CD4-positive, CD25-positive, alpha-beta regulatory T cell (primary cell): ENCODE data around the gene PLIN4. TPM values are rescaled to one million over a fixed set of nuclear protein-coding genes. Genes with fewer than 3 reads are reported as not detected.
"Not testable (repeated sequence)": the region's sequence is repeated elsewhere in the genome, so short reads cannot be mapped to it uniquely, and the experiment has no call there.

Experiments used
- ATAC-seq, 2 donors: fragments of 150-1000 bp; cut with Tn5 transposase; one replicate each; pipeline ENCODE4 v1.10.0; 2021; ENCODE audit warnings: low read depth in 2 of 2, moderate number of reproducible peaks in 2 of 2, moderate library complexity in 1 of 2
- DNase-seq, 3 donors: peaks; one replicate each; pipeline versions ENCODE4 v3.0.0 to v3.0.0-alpha.2; 2012 to 2022; ENCODE audit warnings: mixed read lengths in 1 of 3
- H3K27ac ChIP-seq: one replicate; pipeline ENCODE4 v1.7.0; 2013; ENCODE audit warnings: mild to moderate bottlenecking, low read length; ENCODE audit not compliant: insufficient read depth, poor library complexity, severe bottlenecking
- H3K27me3 ChIP-seq: one replicate; pipeline ENCODE4 v1.7.0; 2013; ENCODE audit warnings: low read length; ENCODE audit not compliant: control insufficient read depth, insufficient read depth
- H3K36me3 ChIP-seq: one replicate; pipeline ENCODE4 v1.7.0; 2013; ENCODE audit warnings: mild to moderate bottlenecking, low read length, moderate library complexity; ENCODE audit not compliant: control insufficient read depth, insufficient read depth
- H3K4me1 ChIP-seq: 2 replicates; pipeline ENCODE4 v1.7.0; 2013; ENCODE audit warnings: mild to moderate bottlenecking, low read length; ENCODE audit not compliant: insufficient read depth, control insufficient read depth, poor library complexity, severe bottlenecking
- H3K4me3 ChIP-seq: one replicate; pipeline ENCODE4 v1.7.0; 2013; ENCODE audit warnings: low read depth, mild to moderate bottlenecking, low read length, moderate library complexity
- H3K9me3 ChIP-seq, 2 experiments: 1 replicate in 1 of 2; 2 replicates in 1 of 2; pipeline ENCODE4 v1.7.0; 2013; ENCODE audit warnings: low read length in 2 of 2, mild to moderate bottlenecking in 1 of 2, moderate library complexity in 1 of 2; ENCODE audit not compliant: control insufficient read depth in 2 of 2
- H3K27ac Mint-ChIP-seq, 3 donors: one replicate each; pipeline ENCODE4 v1.8.0; 2020 to 2022; ENCODE audit warnings: mild to moderate bottlenecking in 3 of 3, mixed read lengths in 3 of 3, moderate library complexity in 2 of 3
- H3K27me3 Mint-ChIP-seq: one replicate; pipeline ENCODE4 v1.8.0; 2022; ENCODE audit warnings: mild to moderate bottlenecking, mixed read lengths
- H3K36me3 Mint-ChIP-seq: one replicate; pipeline ENCODE4 v1.8.0; 2020; ENCODE audit warnings: mixed read lengths
- H3K4me1 Mint-ChIP-seq, 4 donors: one replicate each; pipeline ENCODE4 v1.8.0; 2020 to 2022; ENCODE audit warnings: mixed read lengths in 4 of 4, mild to moderate bottlenecking in 1 of 4
- H3K4me3 Mint-ChIP-seq, 4 donors: one replicate each; pipeline ENCODE4 v1.8.0; 2020 to 2022; ENCODE audit warnings: mild to moderate bottlenecking in 4 of 4, mixed read lengths in 4 of 4, moderate library complexity in 3 of 4
- H3K9me3 Mint-ChIP-seq, 7 donors: one replicate each; pipeline ENCODE4 v1.8.0; 2020 to 2022; ENCODE audit warnings: mixed read lengths in 7 of 7, mild to moderate bottlenecking in 3 of 7, moderate library complexity in 2 of 7
- polyA plus RNA-seq, 4 donors: library from polyadenylated mRNA; unstranded; fragments of 300-500 nt; fragmentation: Illumina TruSeq; gene quantifications; one replicate each; pipeline ENCODE4 v1.2.3, GENCODE V29; 2021
- total RNA-seq: library from RNA; stranded (reverse); gene quantifications from one replicate; pipeline ENCODE4 v1.2.3, GENCODE V29; 2022

The PLIN4 gene
- total and polyA plus RNA-seq, 5 donors from 2014 or later = 0.02 to 0.13 (median 0.05) TPM; not detected in 2

- Mint-ChIP-seq H3K36me3 (no peaks in the 10 kb centered on the region), H3K27me3 (peaks cover 4% of the 10 kb centered on the region), H3K4me3 (no peak overlapping the region), H3K4me1 (no peaks in the 10 kb centered on the region), H3K27ac (peak overlapping the region in 1 of 3 donors; percentile 69), H3K9me3 (no peaks in the 10 kb centered on the region)
- ATAC-seq (no peak), DNase-seq (no peak)
- no peaks in the 10 kb centered on the region for H3K4me1 ChIP-seq
- H3K9me3 ChIP-seq = no peaks in the 10 kb centered on the region
- H3K27ac ChIP-seq = no peak overlapping the region
- H3K27me3 ChIP-seq = no peaks in the 10 kb centered on the region
- H3K36me3 ChIP-seq = no peaks in the 10 kb centered on the region
- H3K4me3 ChIP-seq = no peak overlapping the region
Measured at GRCh38 chr19:4528843-4529242, 10.6 kb upstream of the PLIN4 start.

GRCh38 chr19:4527377-4527776 lies 9.1 kb upstream of the PLIN4 start:
- not testable (repeated sequence) for H3K4me1 ChIP-seq, ATAC-seq, H3K4me3 Mint-ChIP-seq, H3K27me3 Mint-ChIP-seq, H3K36me3 ChIP-seq, H3K9me3 ChIP-seq, H3K36me3 Mint-ChIP-seq, H3K27me3 ChIP-seq, H3K27ac ChIP-seq, H3K27ac Mint-ChIP-seq, H3K4me3 ChIP-seq, DNase-seq, H3K4me1 Mint-ChIP-seq, H3K9me3 Mint-ChIP-seq

- no peaks in the 10 kb centered on the region for H3K4me1 Mint-ChIP-seq
- Histone ChIP-seq H3K36me3 (no peaks in the 10 kb centered on the region), H3K9me3 (no peaks in the 10 kb centered on the region), H3K27me3 (no peaks in the 10 kb centered on the region), H3K4me1 (no peaks in the 10 kb centered on the region), H3K27ac (no peak overlapping the region), H3K4me3 (no peak overlapping the region)
- H3K9me3 Mint-ChIP-seq = no peaks in the 10 kb centered on the region
- ATAC-seq = no peak
- no peak for DNase-seq
- no peak overlapping the region for H3K27ac Mint-ChIP-seq
- peaks cover 18% of the 10 kb centered on the region for H3K27me3 Mint-ChIP-seq
- no peaks in the 10 kb centered on the region for H3K36me3 Mint-ChIP-seq
- H3K4me3 Mint-ChIP-seq = no peak overlapping the region
Measured at GRCh38 chr19:4525563-4526002, 7.3 kb upstream of the PLIN4 start.

GRCh38 chr19:4524808-4525562 lies 6.7 kb upstream of the PLIN4 start:
- DNase-seq (peak; percentile 47 to 60 (median 54)), ATAC-seq (peak; percentile 64 to 66)
- Histone ChIP-seq H3K36me3 (no peaks in the 10 kb centered on the region), H3K4me1 (no peaks in the 10 kb centered on the region), H3K27ac (no peak overlapping the region), H3K9me3 (no peaks in the 10 kb centered on the region), H3K27me3 (no peaks in the 10 kb centered on the region), H3K4me3 (no peak overlapping the region)
- H3K36me3 Mint-ChIP-seq = no peaks in the 10 kb centered on the region
- peaks cover 19% of the 10 kb centered on the region for H3K27me3 Mint-ChIP-seq
- no peaks in the 10 kb centered on the region for H3K4me1 Mint-ChIP-seq
- no peak overlapping the region for H3K27ac Mint-ChIP-seq
- H3K4me3 Mint-ChIP-seq = no peak overlapping the region
- no peaks in the 10 kb centered on the region for H3K9me3 Mint-ChIP-seq

GRCh38 chr19:4523306-4524110 lies 5.2 kb upstream of the PLIN4 start:
- Mint-ChIP-seq H3K4me1 (no peaks in the 10 kb centered on the region), H3K27me3 (peaks cover 20% of the 10 kb centered on the region), H3K36me3 (no peaks in the 10 kb centered on the region), H3K9me3 (peaks cover 0 to 1% (median 0%) of the 10 kb centered on the region in 7 donors), H3K27ac (no peak overlapping the region), H3K4me3 (no peak overlapping the region)
- no peak for DNase-seq
- Histone ChIP-seq H3K4me1 (no peaks in the 10 kb centered on the region), H3K27me3 (no peaks in the 10 kb centered on the region), H3K36me3 (no peaks in the 10 kb centered on the region), H3K27ac (no peak overlapping the region), H3K9me3 (no peaks in the 10 kb centered on the region), H3K4me3 (no peak overlapping the region)
- no peak for ATAC-seq

- H3K4me1 Mint-ChIP-seq = no peaks in the 10 kb centered on the region
- no peak overlapping the region for H3K27ac ChIP-seq
- peaks cover 0 to 1% (median 0%) of the 10 kb centered on the region in 7 donors for H3K9me3 Mint-ChIP-seq
- no peaks in the 10 kb centered on the region for H3K27me3 ChIP-seq
- H3K36me3 Mint-ChIP-seq = no peaks in the 10 kb centered on the region
- no peaks in the 10 kb centered on the region for H3K36me3 ChIP-seq
- DNase-seq = no peak
- no peak overlapping the region for H3K27ac Mint-ChIP-seq
- H3K9me3 ChIP-seq = no peaks in the 10 kb centered on the region
- no peak overlapping the region for H3K4me3 Mint-ChIP-seq
- H3K4me1 ChIP-seq = no peaks in the 10 kb centered on the region
- H3K27me3 Mint-ChIP-seq = peaks cover 18% of the 10 kb centered on the region
- no peak overlapping the region for H3K4me3 ChIP-seq
- no peak for ATAC-seq
Measured at GRCh38 chr19:4522291-4523002, 4.2 kb upstream of the PLIN4 start.

- H3K4me3 Mint-ChIP-seq = no peak overlapping the region
- H3K4me1 Mint-ChIP-seq = no peaks in the 10 kb centered on the region
- no peak for DNase-seq
- no peak overlapping the region for H3K27ac ChIP-seq
- no peaks in the 10 kb centered on the region for H3K4me1 ChIP-seq
- ATAC-seq = no peak
- H3K36me3 Mint-ChIP-seq = no peaks in the 10 kb centered on the region
- H3K9me3 ChIP-seq = no peaks in the 10 kb centered on the region
- H3K27me3 ChIP-seq = no peaks in the 10 kb centered on the region
- H3K27me3 Mint-ChIP-seq = peaks cover 18% of the 10 kb centered on the region
- H3K27ac Mint-ChIP-seq = no peak overlapping the region
- H3K9me3 Mint-ChIP-seq = peaks cover 0 to 1% (median 0%) of the 10 kb centered on the region in 7 donors
- H3K36me3 ChIP-seq = no peaks in the 10 kb centered on the region
- H3K4me3 ChIP-seq = no peak overlapping the region
Measured at GRCh38 chr19:4521888-4522242, 3.6 kb upstream of the PLIN4 start.
